ENCODE measurements around the gene MYH13.

MYH13 gene

DNA sequence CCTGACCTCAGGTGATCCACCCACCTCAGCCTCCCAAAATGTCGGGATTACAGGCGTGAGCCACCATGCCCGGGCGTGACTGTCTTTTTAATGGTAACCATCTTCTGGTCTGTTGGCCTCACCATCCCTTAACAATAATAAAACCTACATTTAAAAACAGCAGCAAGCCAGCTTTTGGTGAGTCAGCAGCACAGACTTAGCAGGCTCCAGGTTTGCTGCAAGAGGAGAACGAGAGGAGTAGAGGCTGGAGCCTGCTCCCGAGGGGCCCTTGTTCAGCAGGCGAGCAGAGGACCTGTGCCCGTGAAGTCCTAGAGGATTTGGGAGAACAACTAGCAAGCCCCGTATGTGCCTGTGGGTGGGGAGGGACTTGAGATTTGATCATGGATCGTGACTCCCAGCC, 35.7 kb downstream of the MYH13 start:
- in situ Hi-C loops (cut with MboI; ENCODE audit: low sequenced_read_pairs, unreplicated experiment) = no loop called here
- DNase-seq (ENCODE audit: low spot score) = no peak
- TF ChIP-seq, protein P1, sequence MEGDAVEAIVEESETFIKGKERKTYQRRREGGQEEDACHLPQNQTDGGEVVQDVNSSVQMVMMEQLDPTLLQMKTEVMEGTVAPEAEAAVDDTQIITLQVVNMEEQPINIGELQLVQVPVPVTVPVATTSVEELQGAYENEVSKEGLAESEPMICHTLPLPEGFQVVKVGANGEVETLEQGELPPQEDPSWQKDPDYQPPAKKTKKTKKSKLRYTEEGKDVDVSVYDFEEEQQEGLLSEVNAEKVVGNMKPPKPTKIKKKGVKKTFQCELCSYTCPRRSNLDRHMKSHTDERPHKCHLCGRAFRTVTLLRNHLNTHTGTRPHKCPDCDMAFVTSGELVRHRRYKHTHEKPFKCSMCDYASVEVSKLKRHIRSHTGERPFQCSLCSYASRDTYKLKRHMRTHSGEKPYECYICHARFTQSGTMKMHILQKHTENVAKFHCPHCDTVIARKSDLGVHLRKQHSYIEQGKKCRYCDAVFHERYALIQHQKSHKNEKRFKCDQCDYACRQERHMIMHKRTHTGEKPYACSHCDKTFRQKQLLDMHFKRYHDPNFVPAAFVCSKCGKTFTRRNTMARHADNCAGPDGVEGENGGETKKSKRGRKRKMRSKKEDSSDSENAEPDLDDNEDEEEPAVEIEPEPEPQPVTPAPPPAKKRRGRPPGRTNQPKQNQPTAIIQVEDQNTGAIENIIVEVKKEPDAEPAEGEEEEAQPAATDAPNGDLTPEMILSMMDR (IDR thresholded peaks at IDR 0.05; ENCODE audit: borderline replicate concordance, control extremely low read depth, extremely low read depth, insufficient read depth, missing control alignments) = no peak

DNA sequence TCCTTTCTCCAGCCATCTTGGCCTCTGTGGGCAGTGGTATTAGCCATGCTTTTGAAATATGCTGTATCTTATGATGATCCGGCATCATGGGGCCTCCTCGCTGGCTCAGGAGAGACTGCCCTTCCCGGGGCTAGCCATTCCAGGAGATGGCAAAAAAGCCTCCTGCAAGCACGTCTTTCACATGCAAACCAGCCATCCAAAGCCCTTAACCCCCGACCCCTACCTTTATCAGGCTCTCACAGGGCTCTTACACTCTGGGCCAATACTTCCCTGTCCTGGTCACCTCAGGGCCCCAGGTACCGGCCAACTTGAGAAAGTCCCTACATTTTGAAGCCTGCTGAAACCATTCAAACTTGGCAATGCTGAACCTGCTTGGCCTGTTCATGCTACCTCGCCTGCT, 36.4 kb downstream of the MYH13 start:
- TF ChIP-seq, protein P1 (IDR thresholded peaks at IDR 0.05; ENCODE audit: borderline replicate concordance, control extremely low read depth, extremely low read depth, insufficient read depth, missing control alignments) = no peak
- in situ Hi-C loops (cut with MboI; ENCODE audit: low sequenced_read_pairs, unreplicated experiment) = no loop called here
- DNase-seq (ENCODE audit: low spot score) = no peak

DNA sequence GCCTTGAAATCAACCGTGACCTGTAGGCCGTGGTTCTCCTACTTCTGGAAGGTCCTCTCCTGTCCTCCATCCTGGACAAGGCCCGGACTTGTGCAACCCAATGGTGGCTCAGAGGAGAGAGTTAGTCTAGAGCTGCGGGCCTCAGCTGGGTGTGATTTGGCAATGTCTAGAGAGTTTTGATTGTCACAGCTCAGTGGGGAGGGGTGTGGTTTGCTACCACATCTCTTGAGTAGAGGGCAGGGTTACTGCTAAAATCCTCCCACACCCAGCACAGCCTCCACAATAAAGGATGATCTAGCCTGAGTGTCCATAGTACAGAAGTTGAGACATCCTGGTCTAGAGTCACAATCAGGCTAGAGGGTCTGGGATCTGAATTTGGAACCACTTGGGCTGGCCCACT, 40.3 kb downstream of the MYH13 start:
- in situ Hi-C loops (cut with MboI; ENCODE audit: low sequenced_read_pairs, unreplicated experiment) = no loop called here
- TF ChIP-seq, protein P1 (IDR thresholded peaks at IDR 0.05; ENCODE audit: borderline replicate concordance, control extremely low read depth, extremely low read depth, insufficient read depth, missing control alignments) = no peak
- no peak for DNase-seq (ENCODE audit: low spot score)

DNA sequence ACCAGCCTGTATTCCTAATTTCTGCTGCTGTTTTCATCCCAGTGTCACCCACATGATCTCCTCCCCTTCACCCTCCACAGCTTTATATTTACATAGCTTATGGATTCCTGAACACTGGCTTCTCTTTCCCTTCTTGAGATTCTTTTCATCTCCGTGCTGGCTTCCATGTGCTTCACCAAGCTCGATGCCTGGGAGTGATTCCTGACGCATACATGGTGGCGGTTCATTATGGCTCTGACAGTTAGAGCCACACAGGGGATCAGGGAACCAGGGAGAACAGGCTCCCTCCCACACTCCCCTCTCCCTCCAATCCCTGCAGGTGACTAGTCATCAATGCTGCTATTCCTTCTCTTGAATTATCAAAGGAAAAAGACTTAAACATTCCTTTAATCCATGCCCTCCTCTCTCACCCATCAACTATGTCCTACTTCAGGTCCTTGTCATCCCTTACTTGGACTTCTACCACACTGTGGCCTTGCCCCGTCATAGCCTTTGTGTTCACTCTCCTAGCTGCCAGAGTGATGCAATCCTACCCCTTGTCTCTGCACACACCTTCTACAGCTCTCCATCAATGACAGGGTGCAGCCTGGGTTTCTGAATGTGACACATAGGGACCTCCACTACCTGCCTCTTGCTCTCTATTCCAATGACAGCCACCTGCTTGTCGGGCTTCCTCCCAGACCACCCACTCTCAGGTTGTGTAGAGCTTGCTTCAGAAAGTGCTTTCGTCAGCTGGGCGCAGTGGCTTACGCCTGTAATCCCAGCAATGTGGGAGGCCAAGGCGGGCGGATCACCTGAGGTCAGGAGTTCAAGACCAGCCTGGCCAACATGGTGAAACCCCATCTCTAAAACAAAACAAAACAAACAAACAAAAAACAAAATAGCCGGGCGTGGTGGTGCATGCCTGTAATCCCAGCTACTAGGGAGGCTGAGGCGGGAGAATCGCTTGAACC, 43.6 kb downstream of the MYH13 start:
- TF ChIP-seq, protein P1 (IDR thresholded peaks at IDR 0.05; ENCODE audit: borderline replicate concordance, control extremely low read depth, extremely low read depth, insufficient read depth, missing control alignments) = no peak
- in situ Hi-C loops (cut with MboI; ENCODE audit: low sequenced_read_pairs, unreplicated experiment) = loop anchor here (10.0 kb wide), 1 partner anchor 286 kb away; no protein-coding TSS in a partner anchor
- no peak for DNase-seq (ENCODE audit: low spot score)

DNA sequence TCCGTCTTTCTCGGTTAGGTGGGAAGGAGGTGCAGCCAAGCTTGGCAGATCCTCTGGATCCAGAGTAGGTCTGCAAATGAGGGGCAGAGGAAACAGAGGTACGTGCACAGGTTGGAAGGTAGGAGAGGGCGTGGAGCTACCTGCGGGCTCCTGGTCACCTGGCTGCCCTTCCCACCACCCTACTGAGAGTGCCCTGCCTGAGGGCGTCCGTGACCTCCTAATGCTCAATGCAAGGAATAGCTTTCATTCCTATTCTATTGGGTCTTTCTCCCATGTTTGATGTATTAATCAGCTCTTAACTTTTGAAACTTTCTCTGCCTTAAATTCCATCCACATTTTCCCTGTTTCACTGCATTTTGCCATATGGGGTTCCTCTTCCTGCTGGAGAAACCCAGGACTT, 44.6 kb downstream of the MYH13 start:
- TF ChIP-seq, protein P1 (IDR thresholded peaks at IDR 0.05; ENCODE audit: borderline replicate concordance, control extremely low read depth, extremely low read depth, insufficient read depth, missing control alignments) = no peak
- in situ Hi-C loops (cut with MboI; ENCODE audit: low sequenced_read_pairs, unreplicated experiment) = loop anchor here (10.0 kb wide), 1 partner anchor 287 kb away; no protein-coding TSS in a partner anchor
- DNase-seq (ENCODE audit: low spot score) = no peak

DNA sequence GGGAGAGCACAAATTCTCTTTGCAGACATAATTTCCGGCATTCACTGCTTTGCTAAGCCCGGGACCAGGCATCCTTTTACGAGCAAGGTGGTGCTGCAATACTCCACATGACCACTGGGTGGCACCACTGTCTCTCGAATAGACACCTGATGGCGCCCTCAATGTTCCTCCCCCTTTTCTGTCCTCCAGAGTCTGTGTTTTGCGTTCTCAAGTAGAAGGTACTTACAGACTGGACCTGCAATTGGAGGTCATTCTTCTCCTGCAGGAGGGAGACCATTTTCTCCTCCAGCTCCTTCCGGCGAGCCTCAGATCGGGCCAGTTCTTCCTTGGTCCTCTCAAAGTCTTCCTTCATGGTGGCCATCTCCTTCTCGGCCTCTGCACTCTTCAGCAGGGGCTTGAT, 45.2 kb downstream of the MYH13 start:
- in situ Hi-C loops (cut with MboI; ENCODE audit: low sequenced_read_pairs, unreplicated experiment) = loop anchor here (10.0 kb wide), 1 partner anchor 287 kb away; no protein-coding TSS in a partner anchor
- TF ChIP-seq, protein P1 (IDR thresholded peaks at IDR 0.05; ENCODE audit: borderline replicate concordance, control extremely low read depth, extremely low read depth, insufficient read depth, missing control alignments) = peak; percentile 94
- DNase-seq (ENCODE audit: low spot score) = peak; percentile 85

Data from GM13976 (cell line).